ENCODE results near the gene ZSCAN26.

DNA sequence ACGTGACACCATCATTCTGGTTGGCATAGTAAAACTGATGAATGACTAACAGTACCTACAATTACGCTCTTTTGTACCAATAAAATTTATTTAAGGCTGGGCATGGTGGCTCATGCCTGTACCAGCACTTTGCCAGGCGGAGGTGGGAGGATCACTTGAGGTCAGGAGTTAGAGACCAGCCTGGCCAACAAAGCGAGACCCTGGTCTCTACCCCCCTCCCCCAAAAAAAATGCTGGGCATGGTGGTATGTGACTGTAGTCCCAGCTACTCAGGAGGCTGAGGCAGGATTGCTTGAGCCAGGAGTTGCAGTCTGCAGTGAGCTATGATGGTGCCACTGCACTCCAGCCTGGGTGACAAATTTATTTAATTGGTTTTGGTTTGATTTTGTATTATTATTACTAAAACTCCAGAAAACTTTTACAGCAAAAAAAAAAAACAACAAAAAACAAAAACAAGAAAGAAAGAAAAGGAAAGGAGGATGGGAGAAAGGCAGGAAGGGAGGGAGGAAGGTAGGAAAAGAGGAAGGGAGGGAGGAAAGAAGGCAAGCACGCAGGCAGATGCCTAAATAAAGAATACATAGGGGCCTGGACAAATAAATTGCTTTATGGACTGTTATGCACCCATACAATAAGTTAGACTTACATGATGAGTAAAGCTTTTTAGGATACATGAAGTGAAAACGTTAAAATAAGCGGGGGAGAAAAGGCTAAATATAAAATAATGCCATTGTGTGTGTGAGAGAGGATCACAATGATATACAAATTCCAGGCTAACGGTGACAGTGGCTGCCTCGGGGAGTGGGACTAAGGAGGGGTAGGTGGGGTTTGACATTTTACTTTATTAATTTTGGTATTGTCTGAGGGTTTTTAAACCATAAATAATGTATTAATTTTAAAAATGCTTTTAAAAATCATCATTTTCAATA is 42.5 kb upstream of the ZSCAN26 start:
- TF ChIP-seq, protein P1, sequence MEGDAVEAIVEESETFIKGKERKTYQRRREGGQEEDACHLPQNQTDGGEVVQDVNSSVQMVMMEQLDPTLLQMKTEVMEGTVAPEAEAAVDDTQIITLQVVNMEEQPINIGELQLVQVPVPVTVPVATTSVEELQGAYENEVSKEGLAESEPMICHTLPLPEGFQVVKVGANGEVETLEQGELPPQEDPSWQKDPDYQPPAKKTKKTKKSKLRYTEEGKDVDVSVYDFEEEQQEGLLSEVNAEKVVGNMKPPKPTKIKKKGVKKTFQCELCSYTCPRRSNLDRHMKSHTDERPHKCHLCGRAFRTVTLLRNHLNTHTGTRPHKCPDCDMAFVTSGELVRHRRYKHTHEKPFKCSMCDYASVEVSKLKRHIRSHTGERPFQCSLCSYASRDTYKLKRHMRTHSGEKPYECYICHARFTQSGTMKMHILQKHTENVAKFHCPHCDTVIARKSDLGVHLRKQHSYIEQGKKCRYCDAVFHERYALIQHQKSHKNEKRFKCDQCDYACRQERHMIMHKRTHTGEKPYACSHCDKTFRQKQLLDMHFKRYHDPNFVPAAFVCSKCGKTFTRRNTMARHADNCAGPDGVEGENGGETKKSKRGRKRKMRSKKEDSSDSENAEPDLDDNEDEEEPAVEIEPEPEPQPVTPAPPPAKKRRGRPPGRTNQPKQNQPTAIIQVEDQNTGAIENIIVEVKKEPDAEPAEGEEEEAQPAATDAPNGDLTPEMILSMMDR (IDR thresholded peaks at IDR 0.05): no peak
- TF ChIP-seq POLR2A (IDR thresholded peaks at IDR 0.05): no peak

All from right lobe of liver (tissue), 4 donors.